ENCODE data around the gene DIP2A. TPM values are rescaled to one million over a fixed set of nuclear protein-coding genes. Genes with fewer than 3 reads are reported as not detected.
"Not testable (repeated sequence)": the region's sequence is repeated elsewhere in the genome, so short reads cannot be mapped to it uniquely, and the experiment has no call there.

DIP2A gene
- total RNA-seq, 1 donor from 2014 or later: 36.1 TPM

DNA sequence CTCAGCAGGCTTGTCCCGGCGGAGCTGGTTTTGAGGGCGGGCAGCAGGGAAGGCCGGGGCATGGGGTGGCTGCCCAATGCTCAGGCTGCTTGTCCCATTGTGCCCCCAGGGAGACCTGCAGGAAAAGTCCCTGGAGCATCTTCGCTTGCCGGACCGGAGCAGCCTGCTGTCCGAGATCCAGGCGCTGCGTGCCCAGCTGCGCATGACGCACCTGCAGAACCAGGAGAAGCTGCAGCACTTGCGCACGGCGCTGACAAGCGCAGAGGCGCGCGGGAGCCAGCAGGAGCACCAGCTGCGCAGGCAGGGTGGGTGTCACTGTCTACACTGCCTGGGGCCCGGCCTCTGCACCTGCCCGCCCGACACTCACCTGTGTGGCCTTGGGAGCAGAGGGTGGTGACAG, 30.4 kb upstream of the DIP2A start:
- peaks cover 3% of the 10 kb centered on the region for H3K4me1 Mint-ChIP-seq (ENCODE audit: low read depth)
- no peaks in the 10 kb centered on the region for H3K9me3 Mint-ChIP-seq
- H3K4me3 Mint-ChIP-seq (ENCODE audit: low read depth): no peak overlapping the region
- no peak overlapping the region for H3K27ac Mint-ChIP-seq
- no peak for DNase-seq (ENCODE audit: low spot score)
- H3K27me3 Mint-ChIP-seq (ENCODE audit: low read depth): no peaks in the 10 kb centered on the region
- intact Hi-C loops (cut with micrococcal nuclease): no loop called here
- peaks cover 24% of the 10 kb centered on the region for H3K36me3 Mint-ChIP-seq (ENCODE audit: low read depth)

DNA sequence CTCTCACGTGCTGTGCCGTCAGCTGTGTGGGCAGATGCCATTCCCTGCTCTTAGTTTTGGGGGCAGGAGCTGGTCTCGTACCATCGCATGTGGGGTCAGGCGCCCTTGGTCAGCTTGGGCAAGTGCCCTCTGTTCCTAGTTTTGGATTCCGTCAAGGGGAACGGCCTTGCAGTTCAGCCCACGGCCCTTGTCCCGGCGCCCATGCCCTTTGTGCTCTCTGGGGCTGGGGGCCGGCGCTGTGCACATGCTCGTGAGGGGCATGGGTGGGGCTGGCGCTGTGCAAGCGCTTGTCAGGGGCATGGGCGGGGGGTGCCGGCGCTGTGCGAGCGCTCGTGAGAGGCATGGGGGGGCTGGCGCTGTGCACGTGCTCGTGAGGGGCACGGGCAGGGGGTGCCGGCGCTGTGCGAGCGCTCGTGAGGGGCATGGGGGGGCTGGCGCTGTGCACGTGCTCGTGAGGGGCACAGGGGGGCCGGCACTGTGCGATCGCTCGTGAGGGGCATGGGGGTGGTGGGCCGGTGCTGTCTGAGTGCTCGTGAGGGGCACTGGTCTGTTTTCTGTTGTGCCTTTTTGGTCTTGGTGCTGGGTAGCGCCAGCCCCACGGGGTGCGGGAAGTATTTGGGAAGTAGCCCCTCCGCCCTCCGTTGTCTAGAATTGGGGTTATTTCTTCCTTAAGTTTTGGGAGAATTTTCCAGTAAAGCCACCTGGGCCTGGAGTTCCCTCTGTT, 29.5 kb upstream of the DIP2A start:
- Mint-ChIP-seq H3K4me3 (ENCODE audit: low read depth) (no peak overlapping the region), H3K9me3 (no peaks in the 10 kb centered on the region), H3K27me3 (ENCODE audit: low read depth) (no peaks in the 10 kb centered on the region), H3K36me3 (ENCODE audit: low read depth) (peaks cover 24% of the 10 kb centered on the region), H3K27ac (no peak overlapping the region), H3K4me1 (ENCODE audit: low read depth) (no peaks in the 10 kb centered on the region)
- intact Hi-C loops (cut with micrococcal nuclease): no loop called here
- DNase-seq (ENCODE audit: low spot score): no peak

GRCh38 chr21:46429754-46430681, 28.7 kb upstream of the DIP2A start:
- intact Hi-C loops (cut with micrococcal nuclease): no loop called here
- Mint-ChIP-seq H3K4me1 (ENCODE audit: low read depth) (no peaks in the 10 kb centered on the region), H3K27me3 (ENCODE audit: low read depth) (no peaks in the 10 kb centered on the region), H3K36me3 (ENCODE audit: low read depth) (peaks cover 24% of the 10 kb centered on the region), H3K9me3 (no peaks in the 10 kb centered on the region), H3K4me3 (ENCODE audit: low read depth) (no peak overlapping the region), H3K27ac (no peak overlapping the region)
- no peak for DNase-seq (ENCODE audit: low spot score)

DNA sequence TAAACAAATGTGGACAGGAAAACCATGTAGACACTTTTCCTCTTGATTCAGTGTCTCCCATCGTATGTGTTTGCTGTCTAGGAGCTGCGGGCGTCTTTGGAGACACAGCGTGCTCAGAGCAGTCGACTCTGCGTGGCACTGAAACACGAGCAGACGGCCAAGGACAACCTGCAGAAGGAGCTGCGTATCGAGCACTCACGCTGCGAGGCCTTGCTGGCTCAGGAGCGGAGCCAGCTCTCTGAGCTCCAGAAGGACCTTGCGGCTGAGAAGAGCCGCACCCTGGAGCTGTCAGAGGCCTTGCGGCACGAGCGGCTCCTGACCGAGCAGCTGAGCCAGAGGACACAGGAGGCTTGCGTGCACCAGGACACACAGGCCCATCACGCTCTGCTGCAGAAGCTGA, 27.2 kb upstream of the DIP2A start:
- H3K27me3 Mint-ChIP-seq (ENCODE audit: low read depth): no peaks in the 10 kb centered on the region
- intact Hi-C loops (cut with micrococcal nuclease): no loop called here

DNA sequence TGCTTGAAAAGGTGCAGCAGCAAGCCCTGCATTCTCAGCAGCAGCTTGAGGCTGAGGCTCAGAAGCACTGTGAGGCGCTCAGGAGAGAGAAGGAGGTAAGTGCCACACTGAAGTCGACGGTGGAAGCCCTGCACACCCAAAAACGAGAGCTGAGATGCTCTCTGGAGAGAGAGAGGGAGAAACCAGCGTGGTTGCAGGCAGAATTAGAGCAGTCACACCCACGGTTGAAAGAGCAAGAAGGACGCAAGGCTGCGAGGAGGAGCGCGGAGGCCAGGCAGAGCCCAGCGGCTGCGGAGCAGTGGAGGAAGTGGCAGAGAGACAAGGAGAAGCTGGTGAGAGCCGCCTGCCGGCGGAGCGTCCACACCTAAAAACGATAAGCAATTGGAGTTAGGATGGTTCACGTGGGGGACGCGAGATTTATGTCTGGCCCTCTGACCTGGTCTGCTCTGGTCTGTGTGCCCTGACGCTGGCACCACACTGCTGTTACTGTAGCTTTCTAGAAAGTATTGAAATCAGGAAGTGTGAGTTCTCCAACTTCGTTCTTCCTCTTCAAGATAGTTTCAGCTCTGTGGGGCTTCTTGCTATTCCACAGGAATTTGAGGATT, 26.7 kb upstream of the DIP2A start:
- intact Hi-C loops (cut with micrococcal nuclease): no loop called here
- Mint-ChIP-seq H3K27ac (no peak overlapping the region), H3K9me3 (no peaks in the 10 kb centered on the region), H3K4me3 (ENCODE audit: low read depth) (no peak overlapping the region), H3K4me1 (ENCODE audit: low read depth) (no peaks in the 10 kb centered on the region), H3K27me3 (ENCODE audit: low read depth) (no peaks in the 10 kb centered on the region), H3K36me3 (ENCODE audit: low read depth) (peaks cover 24% of the 10 kb centered on the region)
- no peak for DNase-seq (ENCODE audit: low spot score)

More for the DNA sequence above, 27.2 kb upstream of the DIP2A start:
- H3K27ac Mint-ChIP-seq: no peak overlapping the region
- H3K4me1 Mint-ChIP-seq (ENCODE audit: low read depth): no peaks in the 10 kb centered on the region
- no peaks in the 10 kb centered on the region for H3K9me3 Mint-ChIP-seq
- no peak for DNase-seq (ENCODE audit: low spot score)
- no peak overlapping the region for H3K4me3 Mint-ChIP-seq (ENCODE audit: low read depth)
- H3K36me3 Mint-ChIP-seq (ENCODE audit: low read depth): peaks cover 24% of the 10 kb centered on the region

DNA sequence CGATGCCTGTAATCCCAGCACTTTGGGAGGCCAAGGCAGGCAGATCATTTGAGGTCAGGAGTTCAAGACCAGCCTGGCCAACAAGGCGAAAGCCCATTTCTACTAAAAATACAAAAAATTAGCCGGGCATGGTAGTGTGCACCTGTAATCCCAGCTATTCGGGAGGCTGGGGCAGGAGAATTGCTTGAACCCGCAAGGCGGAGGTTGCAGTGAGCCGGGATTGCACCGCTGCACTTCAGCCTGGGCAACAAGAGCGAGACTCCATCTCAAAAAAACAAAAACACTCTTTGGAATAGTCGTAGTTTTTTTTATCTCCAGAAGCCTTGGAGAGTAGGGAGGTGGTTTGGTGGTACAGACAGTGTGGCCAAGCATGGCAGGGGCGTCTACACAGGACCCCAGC, 25.6 kb upstream of the DIP2A start:
- DNase-seq (ENCODE audit: low spot score); intact Hi-C loops (cut with micrococcal nuclease); H3K4me3 Mint-ChIP-seq (ENCODE audit: low read depth); H3K4me1 Mint-ChIP-seq (ENCODE audit: low read depth); H3K27me3 Mint-ChIP-seq (ENCODE audit: low read depth); H3K9me3 Mint-ChIP-seq; H3K27ac Mint-ChIP-seq: not testable (repeated sequence)
- peaks cover 36% of the 10 kb centered on the region for H3K36me3 Mint-ChIP-seq (ENCODE audit: low read depth)

- no peaks in the 10 kb centered on the region for H3K4me1 Mint-ChIP-seq (ENCODE audit: low read depth)
- intact Hi-C loops (cut with micrococcal nuclease): no loop called here
- H3K9me3 Mint-ChIP-seq: no peaks in the 10 kb centered on the region
- no peak overlapping the region for H3K4me3 Mint-ChIP-seq (ENCODE audit: low read depth)
- H3K36me3 Mint-ChIP-seq (ENCODE audit: low read depth): peaks cover 42% of the 10 kb centered on the region
- no peaks in the 10 kb centered on the region for H3K27me3 Mint-ChIP-seq (ENCODE audit: low read depth)
- DNase-seq (ENCODE audit: low spot score): no peak
- no peak overlapping the region for H3K27ac Mint-ChIP-seq
Observed at GRCh38 chr21:46434322-46434958, 24.3 kb upstream of the DIP2A start.

- H3K4me1 Mint-ChIP-seq (ENCODE audit: low read depth): no peaks in the 10 kb centered on the region
- no peak overlapping the region for H3K27ac Mint-ChIP-seq
- no peaks in the 10 kb centered on the region for H3K9me3 Mint-ChIP-seq
- no peak for DNase-seq (ENCODE audit: low spot score)
- no peak overlapping the region for H3K4me3 Mint-ChIP-seq (ENCODE audit: low read depth)
- intact Hi-C loops (cut with micrococcal nuclease): no loop called here
- peaks cover 47% of the 10 kb centered on the region for H3K36me3 Mint-ChIP-seq (ENCODE audit: low read depth)
- H3K27me3 Mint-ChIP-seq (ENCODE audit: low read depth): no peaks in the 10 kb centered on the region
Observed at GRCh38 chr21:46435786-46436227, 22.9 kb upstream of the DIP2A start.

DNA sequence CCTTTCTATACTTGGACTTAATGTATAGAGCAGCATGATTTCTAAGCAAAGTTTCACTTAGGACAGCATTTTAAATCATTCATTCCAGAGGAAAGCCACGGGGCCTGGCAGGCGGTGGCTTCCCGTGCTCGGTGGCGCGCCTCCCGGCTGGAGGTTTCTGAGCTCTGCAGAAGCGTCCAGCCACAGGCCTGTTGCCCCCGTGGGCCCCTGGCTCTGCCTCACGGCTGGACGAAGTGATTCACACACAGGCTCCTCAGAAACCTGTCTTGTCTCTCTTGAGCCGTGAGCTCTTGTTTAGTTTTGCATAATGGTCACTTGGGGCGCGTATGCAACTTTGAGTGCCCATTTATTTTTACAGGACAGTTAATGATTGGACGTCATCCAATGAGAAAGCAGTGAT, 22.1 kb upstream of the DIP2A start:
- H3K4me3 Mint-ChIP-seq (ENCODE audit: low read depth): no peak overlapping the region
- H3K36me3 Mint-ChIP-seq (ENCODE audit: low read depth): peaks cover 48% of the 10 kb centered on the region
- H3K27ac Mint-ChIP-seq: no peak overlapping the region
- DNase-seq (ENCODE audit: low spot score): no peak
- H3K4me1 Mint-ChIP-seq (ENCODE audit: low read depth): no peaks in the 10 kb centered on the region
- H3K9me3 Mint-ChIP-seq: no peaks in the 10 kb centered on the region
- no peaks in the 10 kb centered on the region for H3K27me3 Mint-ChIP-seq (ENCODE audit: low read depth)
- intact Hi-C loops (cut with micrococcal nuclease): no loop called here

DNA sequence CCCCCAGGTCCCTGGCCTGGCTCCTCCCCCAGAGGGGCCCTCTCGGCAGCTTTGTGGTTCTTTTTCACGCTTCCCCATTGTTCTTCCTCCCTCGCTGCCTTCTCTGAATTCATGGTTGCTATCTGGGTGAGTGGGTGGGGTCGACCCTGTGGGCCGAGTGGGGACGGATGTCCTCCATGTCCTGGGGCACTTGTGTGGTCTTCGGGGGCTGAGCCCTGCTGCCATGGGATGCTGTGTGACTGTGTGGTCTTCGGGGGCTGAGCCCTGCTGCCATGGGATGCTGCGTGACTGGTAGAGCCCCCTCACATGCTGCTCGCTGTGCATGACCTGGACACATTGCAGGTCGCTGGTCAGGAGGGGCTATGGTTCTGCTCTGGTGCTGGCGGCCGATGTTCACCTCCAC, 21.6 kb upstream of the DIP2A start:
- Mint-ChIP-seq H3K4me3 (ENCODE audit: low read depth) (no peak overlapping the region), H3K27ac (no peak overlapping the region), H3K4me1 (ENCODE audit: low read depth) (no peaks in the 10 kb centered on the region), H3K36me3 (ENCODE audit: low read depth) (peaks cover 44% of the 10 kb centered on the region), H3K9me3 (no peaks in the 10 kb centered on the region), H3K27me3 (ENCODE audit: low read depth) (no peaks in the 10 kb centered on the region)
- intact Hi-C loops (cut with micrococcal nuclease): no loop called here
- no peak for DNase-seq (ENCODE audit: low spot score)

DNA sequence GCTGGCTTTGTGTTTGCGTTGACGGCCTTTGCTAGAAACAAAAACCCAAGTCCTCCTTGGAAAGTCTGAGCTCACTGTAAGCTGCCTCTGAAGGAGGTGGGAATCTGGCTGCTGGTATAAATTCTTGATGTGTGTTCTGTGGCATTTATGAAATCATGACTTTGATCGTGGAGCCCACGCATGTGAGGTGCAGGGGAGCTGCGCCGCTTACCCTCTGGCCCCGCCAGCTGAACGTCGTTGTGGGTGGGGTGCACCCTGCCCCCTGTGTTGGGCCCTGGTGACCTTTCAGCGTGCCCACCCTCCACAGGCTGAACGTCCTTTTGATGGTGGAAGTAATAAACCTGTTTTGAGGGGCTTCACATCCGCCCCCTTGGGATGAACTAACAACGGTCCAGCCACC, 21.2 kb upstream of the DIP2A start:
- no peak overlapping the region for H3K27ac Mint-ChIP-seq
- DNase-seq (ENCODE audit: low spot score): no peak
- H3K36me3 Mint-ChIP-seq (ENCODE audit: low read depth): peaks cover 44% of the 10 kb centered on the region
- no peak overlapping the region for H3K4me3 Mint-ChIP-seq (ENCODE audit: low read depth)
- no peaks in the 10 kb centered on the region for H3K27me3 Mint-ChIP-seq (ENCODE audit: low read depth)
- H3K9me3 Mint-ChIP-seq: no peaks in the 10 kb centered on the region
- intact Hi-C loops (cut with micrococcal nuclease): no loop called here
- H3K4me1 Mint-ChIP-seq (ENCODE audit: low read depth): no peaks in the 10 kb centered on the region

- H3K27me3 Mint-ChIP-seq (ENCODE audit: low read depth): no peaks in the 10 kb centered on the region
- no peaks in the 10 kb centered on the region for H3K9me3 Mint-ChIP-seq
- H3K27ac Mint-ChIP-seq: no peak overlapping the region
- DNase-seq (ENCODE audit: low spot score): no peak
- peaks cover 51% of the 10 kb centered on the region for H3K36me3 Mint-ChIP-seq (ENCODE audit: low read depth)
- intact Hi-C loops (cut with micrococcal nuclease): no loop called here
- H3K4me3 Mint-ChIP-seq (ENCODE audit: low read depth): no peak overlapping the region
- peaks cover 1% of the 10 kb centered on the region for H3K4me1 Mint-ChIP-seq (ENCODE audit: low read depth)
Observed at GRCh38 chr21:46438241-46438640, 20.4 kb upstream of the DIP2A start.
